GM19238 (cell line): ENCODE measurements around the gene COL6A5.
"Not testable (repeated sequence)": the region's sequence is repeated elsewhere in the genome, so short reads cannot be mapped to it uniquely, and the experiment has no call there.

Source experiments
- DNase-seq: peaks from one replicate; pipeline ENCODE4 v3.0.0; 2011; ENCODE audit warnings: low spot score; ENCODE audit not compliant: insufficient read length

COL6A5 gene

DNA sequence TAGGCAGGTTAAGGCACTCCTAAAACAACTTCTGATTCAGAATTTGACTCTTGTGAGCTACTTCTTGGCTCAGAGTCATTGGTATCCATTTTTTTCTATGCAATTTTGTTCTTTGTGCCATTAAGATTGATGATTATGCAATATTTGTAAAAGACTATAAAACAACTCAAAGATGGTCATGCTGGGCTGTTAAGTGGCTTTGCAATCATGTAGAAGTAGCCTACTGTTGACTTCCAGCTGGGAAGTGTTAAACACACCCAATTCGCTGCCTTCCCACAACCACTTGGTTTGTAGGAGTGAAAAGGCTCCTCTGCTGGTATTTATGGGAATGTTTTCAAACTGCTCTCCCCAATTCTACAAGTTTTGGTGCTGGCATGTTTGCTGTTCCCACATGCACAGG, 96.8 kb downstream of the COL6A5 start:
- no peak for DNase-seq

DNA sequence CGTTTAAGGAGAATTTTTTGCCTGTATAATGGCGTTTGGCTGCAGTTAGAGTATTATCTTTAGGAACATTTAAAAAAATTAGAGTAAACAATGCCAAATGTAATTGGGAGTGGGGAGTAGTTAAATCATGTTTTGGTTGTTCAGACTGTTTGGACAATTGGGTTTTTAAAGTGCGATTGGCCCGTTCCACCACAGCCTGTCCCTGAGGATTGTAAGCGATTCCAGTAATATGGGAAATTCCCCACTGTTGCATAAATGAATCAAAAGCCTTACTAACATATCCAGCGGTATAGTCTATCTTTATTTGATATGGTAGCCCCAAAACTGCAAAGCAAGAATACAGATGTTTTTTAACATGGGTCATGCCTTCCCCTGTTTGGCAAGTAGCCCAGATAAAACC, 101.4 kb downstream of the COL6A5 start:
- DNase-seq: not testable (repeated sequence)

GRCh38 chr3:130448155-130448554, 102.7 kb downstream of the COL6A5 start:
- DNase-seq: not testable (repeated sequence)

GRCh38 chr3:130456540-130456939, 111.1 kb downstream of the COL6A5 start:
- no peak for DNase-seq

- no peak for DNase-seq
Measured at GRCh38 chr3:130457671-130458070, 112.2 kb downstream of the COL6A5 start.

GRCh38 chr3:130459944-130460343, 114.5 kb downstream of the COL6A5 start:
- DNase-seq: no peak

DNA sequence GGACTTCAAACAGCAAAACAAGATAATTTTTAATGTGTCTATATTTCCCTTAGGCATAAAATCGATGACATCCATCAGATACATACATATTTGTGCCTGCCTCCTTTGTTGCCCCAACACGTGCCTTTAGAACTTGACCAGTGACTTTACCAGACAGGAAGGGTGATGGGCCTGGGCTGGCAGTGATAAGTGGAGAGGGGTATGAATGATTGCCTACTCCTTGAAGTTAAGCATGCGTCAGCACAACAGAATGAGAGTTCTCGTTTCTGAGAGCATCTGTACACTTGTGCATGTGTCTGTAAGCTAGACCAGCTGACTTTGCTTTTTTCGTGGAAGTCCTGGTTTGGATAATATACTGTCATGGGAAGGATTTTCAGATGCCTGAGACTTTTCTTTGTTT, 116.6 kb downstream of the COL6A5 start:
- DNase-seq: no peak

DNA sequence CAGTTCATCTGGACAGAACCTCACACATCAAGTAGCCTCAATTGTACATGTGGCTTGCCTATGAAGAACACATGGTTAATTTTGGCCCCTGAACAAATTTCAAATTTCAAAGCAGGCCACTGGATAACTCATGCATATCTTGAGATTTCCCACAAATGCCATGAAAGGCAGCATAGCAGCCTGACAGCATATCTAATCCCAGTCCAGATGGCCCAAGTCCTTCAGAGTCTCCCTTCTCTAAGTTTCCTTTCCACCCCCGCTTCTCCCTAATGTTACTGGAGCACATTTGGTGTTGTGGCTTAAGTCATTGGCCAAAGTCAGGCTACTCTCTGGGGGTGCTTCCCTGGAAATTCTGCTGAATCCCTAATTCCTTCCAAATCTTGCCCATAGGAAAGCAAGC, 117.7 kb downstream of the COL6A5 start:
- DNase-seq: no peak

DNA sequence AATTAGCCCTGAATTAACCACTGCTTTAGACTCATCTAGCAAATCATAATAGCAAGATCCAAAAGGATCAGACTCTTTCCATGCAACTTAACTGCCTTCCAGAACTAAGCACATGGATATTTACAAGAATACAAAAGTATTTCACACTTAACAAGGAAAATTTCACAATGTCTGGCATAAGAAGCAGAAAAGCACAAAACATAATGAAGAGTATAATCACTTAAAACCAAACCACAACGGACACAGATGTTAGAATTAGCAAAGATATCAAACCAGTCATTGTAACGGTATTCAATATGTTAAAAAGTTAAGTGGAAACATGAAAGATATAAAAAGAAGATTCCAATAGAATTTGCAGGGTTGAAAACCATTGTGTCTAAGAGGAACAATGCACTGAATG, 120.0 kb downstream of the COL6A5 start:
- DNase-seq: no peak

GRCh38 chr3:130468311-130468710, 122.8 kb downstream of the COL6A5 start:
- no peak for DNase-seq

DNA sequence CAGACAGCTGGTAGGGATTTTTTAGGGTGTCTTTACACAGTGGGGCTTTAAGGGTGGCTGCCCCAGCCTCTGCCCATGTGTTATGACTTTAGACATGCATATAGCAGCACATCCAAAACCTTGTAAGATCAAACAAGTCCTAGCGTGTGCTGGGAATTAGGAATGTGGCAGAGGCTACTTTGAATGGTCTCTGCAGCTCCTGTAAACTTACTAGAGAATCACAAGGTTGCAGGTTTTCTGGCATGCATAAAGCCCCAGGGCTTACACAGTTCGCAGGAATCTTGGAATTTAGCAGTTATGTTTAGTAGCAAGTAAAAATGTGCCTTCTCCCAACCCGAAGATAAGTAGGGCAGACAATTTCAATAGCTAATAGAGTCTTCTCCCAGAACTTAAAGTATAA, 124.7 kb downstream of the COL6A5 start:
- no peak for DNase-seq

- DNase-seq: no peak
Measured at GRCh38 chr3:130473416-130473815, 127.9 kb downstream of the COL6A5 start.

DNA sequence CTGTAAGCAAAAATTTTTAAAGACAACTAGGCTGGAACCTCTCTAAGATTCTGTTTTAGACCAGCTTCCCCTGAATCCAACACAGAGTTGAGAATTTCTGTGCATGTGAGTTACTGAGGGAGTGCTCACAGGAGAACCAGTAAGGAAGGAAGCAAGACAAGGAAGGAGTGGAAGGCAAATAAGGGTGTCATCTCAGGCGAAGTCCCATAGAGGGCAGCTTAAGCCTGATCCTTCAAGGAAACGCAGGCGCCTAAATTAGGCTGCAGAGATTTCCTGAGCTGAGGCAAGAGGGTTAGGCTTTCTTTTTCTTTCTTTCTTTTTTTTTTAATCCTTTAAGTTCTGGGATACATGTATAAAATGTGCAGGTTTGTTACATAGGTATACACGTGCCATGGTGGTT, 135.3 kb downstream of the COL6A5 start:
- DNase-seq: no peak

DNA sequence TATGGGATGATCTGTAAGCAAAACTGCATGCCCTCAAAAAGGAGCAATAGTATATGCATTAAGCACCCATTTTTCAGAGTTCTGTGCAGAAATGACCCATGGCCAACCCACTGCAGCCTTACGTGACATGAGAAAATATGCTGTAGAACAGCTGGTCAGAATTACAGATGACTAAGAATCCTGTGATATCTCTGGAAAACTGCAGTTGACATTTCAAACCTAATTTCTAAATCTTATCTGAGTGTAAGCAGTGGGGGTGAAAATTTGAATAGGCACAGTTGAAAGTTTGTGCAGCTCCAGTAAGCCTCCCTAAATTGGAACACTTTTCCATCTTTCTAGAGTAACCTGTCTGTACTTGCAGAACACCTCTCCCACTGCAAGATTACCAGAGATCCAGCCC, 142.8 kb downstream of the COL6A5 start:
- DNase-seq: no peak

- DNase-seq: no peak
Measured at GRCh38 chr3:130488769-130489450, 143.4 kb downstream of the COL6A5 start.

GRCh38 chr3:130490241-130490640, 144.8 kb downstream of the COL6A5 start:
- DNase-seq: no peak

- DNase-seq: no peak
Measured at GRCh38 chr3:130491431-130491830, 146.0 kb downstream of the COL6A5 start.

GRCh38 chr3:130504701-130505100, 159.2 kb downstream of the COL6A5 start:
- DNase-seq: no peak

- DNase-seq: no peak
Measured at GRCh38 chr3:130506031-130506430, 160.6 kb downstream of the COL6A5 start.

- no peak for DNase-seq
Measured at GRCh38 chr3:130507746-130508145, 162.3 kb downstream of the COL6A5 start.

DNA sequence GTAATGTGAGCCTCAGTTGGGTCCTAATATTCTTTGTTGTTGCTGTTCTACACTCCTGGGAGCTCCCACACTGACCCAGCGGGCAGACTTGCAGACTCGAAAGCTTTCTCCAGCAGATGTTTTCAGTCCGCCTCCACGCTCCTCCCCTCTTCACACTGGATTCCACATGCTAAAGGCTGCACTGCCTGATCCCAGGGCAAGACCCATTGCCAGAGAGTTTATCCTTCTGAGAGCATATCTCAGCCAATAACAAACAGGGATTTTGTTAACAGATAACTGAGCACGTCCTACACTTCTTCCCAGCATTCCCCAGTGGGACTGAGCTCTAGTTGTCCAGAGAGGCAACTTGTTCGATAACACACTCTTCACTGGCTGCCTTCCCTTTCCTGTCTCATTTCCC, 163.5 kb downstream of the COL6A5 start:
- no peak for DNase-seq

- no peak for DNase-seq
Measured at GRCh38 chr3:130514681-130515080, 169.2 kb downstream of the COL6A5 start.

GRCh38 chr3:130515755-130516154, 170.3 kb downstream of the COL6A5 start:
- no peak for DNase-seq
